ENCODE measurements around the gene GNA12. TPM values are rescaled to one million over a fixed set of nuclear protein-coding genes. Genes with fewer than 3 reads are reported as not detected.
"Not testable (repeated sequence)": the region's sequence is repeated elsewhere in the genome, so short reads cannot be mapped to it uniquely, and the experiment has no call there.

Gene GNA12
- total RNA-seq, 1 experiment from 2014 or later: 17.8 TPM

DNA sequence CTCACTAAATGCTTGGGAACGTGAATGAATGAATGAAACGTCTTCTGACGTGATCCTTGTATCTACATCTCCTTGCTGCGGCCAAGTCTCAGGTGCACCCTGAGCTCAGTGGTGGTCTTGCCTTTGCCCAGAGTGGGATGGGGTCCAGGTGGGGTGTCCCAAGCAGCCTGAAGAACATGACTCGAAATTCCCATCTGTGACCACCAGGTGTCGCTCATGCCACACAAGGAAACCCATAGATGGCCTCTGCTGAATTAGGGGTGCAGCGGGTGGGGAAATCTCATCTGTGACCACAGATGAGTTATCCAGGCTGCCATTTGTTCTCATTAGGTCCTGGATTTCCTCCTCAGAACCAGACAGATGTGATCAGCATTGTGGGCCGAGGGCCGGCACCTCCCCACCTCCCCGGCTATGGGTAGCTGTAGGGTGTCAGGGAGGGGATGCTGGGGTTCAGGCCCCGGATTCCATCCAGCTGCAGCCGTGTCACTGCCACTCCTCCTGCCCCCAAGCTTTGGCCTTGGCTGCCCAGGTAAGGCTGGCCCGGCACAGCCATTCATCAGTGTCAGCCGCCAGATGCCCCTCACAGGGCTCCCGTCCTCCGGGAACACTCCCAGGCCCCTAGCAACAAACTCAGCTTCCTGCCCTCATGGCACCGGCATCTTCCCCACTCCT lies 21.0 kb upstream of the GNA12 start:
- peak; percentile 73 for DNase-seq (ENCODE audit: low read depth)

DNA sequence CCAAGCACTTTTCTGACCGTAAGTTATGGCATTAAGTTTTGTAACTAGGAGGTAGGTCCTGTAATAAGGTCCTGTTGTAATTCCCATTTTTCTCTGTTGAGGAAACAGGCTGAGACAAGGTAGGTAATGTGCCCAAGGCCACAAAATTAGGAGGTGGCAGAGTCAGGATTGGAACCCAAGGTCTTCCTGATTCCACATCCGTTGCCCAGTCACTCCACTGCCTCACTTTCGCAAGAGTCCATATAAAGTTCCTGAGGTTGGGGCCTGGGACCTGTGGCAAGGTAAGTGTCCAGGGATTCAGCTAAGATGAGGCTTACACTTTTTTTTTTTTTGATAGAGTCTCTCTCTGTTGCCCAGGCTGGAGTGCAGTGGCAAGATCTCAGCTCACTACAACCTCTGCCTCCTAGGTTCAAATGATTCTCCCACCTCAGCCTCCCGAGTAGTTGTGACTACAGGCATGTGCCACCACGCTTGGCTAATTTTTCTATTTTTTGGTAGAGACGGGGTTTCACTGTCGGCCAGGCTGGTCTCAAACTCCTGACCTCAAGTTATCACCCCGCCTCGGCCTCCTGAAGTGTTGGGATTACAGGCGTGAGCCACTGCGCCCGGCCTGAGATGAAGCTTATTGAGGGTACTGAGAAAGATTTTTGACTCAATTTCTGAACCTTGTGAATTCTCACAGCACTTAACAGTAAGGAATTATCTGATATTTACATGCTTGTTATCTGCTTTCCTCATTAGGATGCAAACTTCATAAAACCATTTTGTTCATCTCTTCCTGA lies 20.3 kb upstream of the GNA12 start:
- DNase-seq (ENCODE audit: low read depth): no peak

- peak; percentile 100 for DNase-seq (ENCODE audit: low read depth)
Observed at GRCh38 chr7:2863461-2864066, 19.5 kb upstream of the GNA12 start.

DNA sequence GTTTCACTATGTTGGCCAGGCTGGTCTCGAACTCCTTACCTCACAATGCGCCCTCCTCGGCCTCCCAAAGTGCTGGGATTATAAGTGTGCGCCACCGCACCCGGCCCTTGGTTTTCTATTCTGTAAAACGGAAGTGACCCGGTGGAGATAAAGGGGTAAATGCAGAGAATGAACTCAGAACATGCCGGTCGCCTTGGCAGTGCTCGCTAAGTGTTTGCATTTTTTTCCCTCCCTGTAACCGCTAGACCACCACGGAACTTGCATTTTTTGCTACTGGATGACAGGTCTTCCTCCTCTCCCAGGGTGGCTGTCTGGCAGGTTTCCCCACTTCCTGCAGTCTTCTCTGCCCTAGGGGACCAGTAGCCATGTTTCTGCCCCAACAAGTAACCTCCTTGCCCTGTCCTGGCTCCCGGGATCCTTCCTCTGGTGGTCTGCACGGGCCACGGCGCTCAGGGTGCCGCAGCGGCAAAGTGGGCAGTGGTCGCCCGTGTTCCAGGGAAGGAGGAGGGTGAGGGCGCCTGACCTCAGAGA lies 18.8 kb upstream of the GNA12 start:
- peak; percentile 73 for DNase-seq (ENCODE audit: low read depth)

- no peak for DNase-seq (ENCODE audit: low read depth)
Observed at GRCh38 chr7:2861509-2861908, 17.4 kb upstream of the GNA12 start.

DNA sequence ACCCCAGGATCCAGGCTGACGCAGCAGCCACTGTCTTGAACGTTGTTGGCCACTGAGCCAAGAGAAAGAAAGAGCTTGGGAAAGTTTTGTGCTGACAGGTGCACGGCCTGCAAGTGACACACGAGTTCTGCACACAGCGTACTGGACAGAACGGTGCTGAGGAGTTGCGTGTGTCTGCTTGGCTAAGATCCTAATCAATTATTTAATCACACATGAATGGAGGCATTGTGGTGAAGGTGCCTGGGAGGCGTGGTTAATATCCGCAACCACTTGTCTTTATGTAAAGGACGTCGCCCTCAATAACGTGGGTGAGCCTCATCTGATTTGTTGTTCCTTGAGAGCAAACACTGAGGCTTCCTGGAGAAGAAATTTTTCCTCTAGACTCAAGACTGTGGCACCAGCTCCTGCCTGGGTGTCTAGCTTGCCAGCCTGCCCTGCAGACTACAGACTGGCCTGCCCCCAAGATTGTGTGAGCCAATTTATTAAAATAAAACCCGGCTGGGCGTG lies 16.6 kb upstream of the GNA12 start:
- no peak for DNase-seq (ENCODE audit: low read depth)

- DNase-seq (ENCODE audit: low read depth): no peak
Observed at GRCh38 chr7:2859952-2860351, 15.8 kb upstream of the GNA12 start.

DNA sequence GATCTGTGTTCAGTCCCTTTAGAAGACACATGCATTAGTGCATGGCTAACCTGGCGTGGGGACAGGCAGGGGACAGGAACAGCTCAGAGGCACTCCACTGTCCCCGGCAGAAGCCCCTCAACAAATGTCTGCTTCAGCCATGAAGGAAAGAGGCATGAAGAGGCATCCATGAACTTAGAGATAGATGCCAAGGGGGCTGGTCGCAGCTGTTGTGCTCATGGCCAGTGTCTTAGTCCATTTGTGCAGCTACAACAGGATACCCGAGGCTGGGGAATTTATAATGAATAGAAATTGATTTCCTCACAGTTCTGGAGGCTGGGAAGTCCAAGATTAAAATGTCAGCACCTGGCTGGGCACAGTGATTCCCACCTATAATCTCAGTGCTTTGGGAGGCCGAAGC lies 14.5 kb upstream of the GNA12 start:
- no peak for DNase-seq (ENCODE audit: low read depth)

DNA sequence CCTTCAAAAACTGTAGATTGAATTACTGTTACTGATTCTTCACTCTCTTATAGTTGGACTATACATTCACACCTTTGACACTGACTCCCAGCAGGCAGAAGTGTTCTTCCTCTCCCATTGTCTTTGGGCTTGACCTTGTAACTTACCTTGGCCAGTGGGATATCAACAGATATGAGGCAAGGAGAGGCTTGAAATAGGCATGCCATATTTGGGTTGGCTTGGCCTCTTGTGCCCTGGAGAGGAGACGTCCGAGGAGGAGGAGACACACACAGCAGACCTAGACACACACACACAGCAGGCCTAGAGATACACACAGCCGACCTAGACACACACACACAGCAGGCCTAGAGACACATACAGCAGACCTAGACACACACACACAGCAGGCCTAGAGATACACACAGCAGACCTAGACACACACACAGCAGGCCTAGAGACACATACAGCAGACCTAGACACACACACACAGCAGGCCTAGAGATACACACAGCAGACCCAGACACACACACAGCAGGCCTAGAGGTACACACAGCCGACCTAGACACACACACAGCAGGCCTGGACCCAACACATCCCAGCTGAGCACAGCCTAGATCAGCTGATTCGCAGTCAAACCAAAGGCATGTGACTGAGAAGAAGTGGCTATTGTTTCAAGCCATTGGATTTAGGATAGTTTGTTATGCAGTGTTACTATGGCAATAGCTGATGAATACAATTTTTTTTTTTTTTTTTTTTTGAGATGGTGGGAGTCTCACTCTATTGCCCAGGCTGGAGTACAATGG lies 12.5 kb upstream of the GNA12 start:
- DNase-seq (ENCODE audit: low read depth): peak; percentile 36

DNA sequence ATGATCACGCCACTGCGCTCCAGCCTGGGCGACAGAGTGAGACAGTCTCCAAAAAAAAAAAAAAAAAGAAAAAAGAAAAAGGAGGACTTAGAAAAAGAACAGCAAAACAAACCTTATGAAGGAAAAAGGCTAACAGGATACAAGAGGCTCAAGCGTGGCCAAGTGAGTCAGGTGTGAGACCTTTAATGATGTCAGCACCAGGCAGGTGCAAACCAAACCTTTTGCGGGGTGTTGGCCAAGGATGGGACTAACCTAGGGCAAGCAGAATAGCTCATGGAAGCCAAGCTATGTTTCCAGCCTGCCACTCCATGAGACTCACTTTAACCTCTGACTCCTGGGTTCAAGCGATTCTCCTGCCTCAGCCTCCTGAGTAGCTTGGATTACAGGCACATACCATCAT lies 11.3 kb upstream of the GNA12 start:
- DNase-seq (ENCODE audit: low read depth): no peak

GRCh38 chr7:2853552-2853951 lies 9.4 kb upstream of the GNA12 start:
- not testable (repeated sequence) for DNase-seq (ENCODE audit: low read depth)

- DNase-seq (ENCODE audit: low read depth): peak; percentile 49
Observed at GRCh38 chr7:2853147-2853546, 9.0 kb upstream of the GNA12 start.

DNA sequence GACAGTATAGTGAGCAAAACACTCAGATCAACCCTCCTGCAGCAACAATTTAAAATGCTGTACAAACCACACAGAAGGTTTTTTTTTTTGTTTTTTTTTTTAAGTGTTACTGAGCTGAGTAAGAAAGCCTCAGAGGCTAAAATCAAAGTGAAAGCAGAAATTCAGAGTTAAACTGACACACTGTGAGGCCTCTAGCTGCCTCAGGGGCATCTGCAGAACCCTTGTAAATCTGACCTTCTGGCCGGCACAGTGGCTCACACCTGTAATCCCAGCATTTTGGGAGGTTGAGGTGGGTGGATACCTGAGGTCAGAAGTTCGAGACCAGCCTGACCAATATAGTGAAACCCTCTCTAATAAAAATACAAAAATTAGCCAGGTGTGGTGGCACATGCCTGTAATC lies 7.4 kb upstream of the GNA12 start:
- DNase-seq (ENCODE audit: low read depth): peak; percentile 65

DNA sequence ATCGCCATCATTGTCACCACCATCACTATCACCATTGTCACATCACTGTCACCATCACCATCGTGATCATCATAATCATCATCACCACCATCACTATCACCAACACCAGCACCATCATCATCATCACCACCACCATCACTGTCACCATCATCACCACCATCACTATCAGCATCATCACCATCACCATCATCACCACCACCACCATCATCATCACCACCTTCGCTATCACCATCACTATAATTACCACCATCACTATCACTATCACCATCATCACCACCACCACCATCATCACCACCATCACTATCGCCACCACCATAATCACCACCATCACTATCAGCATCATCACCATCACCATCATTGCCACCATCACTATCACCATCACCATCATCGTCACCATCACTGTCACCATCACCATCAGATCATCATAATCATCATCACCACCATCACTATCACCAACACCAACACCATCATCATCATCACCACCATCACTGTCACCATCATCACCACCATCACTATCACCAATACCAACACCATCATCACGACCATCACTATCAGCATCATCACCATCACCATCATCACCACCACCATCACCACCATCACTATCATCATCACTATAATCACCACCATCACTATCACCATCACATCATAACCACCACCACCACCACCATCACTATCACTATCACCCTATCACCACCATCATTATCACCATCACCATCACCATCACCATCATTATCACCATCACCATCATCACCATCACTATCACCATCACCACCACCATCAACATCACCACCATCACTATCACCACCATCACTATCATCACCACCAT lies 6.0 kb upstream of the GNA12 start:
- no peak for DNase-seq (ENCODE audit: low read depth)

DNA sequence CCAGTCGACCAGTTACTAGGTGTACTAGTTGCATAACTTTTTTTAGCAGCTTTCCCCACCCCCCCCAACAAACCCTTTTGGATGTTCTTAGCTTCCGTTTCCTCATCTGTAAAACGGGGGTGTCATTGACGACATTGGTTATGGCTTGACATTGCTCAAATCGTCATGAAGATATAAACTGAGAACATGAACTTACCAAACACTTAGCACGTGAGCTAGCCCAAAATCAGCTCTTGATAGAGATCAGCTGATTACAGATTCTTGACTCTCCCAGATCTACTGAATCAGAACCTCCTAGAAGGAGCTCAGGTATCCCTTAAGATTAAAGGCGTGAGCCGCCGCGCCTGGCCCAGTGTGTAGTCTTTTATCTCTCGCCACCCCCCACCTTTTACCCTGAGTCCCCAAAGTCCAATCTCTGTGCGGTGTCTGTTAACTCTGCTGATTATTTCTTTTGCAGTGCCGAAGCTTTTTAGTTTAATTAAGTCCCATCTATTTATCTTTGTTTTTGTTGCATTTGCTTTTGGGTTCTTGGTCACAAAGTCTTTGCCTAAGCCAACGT lies 1.0 kb upstream of the GNA12 start:
- no peak for DNase-seq (ENCODE audit: low read depth)

- peak; percentile 49 for DNase-seq (ENCODE audit: low read depth)
Observed at GRCh38 chr7:2843711-2844152, 376 bp downstream of the GNA12 start.

DNA sequence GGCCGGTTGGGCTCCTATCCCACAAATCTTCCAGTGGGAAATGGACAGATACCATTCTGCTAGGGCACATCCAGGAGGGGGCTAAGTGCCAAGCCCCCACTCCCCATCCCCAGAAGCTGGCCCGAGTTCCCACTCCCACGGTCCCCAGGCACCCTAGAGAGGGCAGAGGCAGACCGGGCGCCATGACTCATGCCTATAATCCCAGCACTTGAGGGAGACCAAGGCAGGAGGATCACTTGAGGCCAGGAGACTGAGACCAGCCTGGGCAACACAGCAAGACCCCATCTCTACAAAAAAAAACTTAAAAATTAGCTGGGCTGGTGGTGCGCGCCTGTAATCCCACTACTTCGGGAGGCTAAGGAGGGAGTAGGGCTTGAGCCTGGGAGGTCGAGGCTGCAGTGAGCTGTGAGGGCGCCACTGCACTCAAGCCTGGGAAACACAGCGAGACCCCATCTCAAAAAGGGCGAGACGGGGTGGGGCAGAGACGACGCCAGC lies 870 bp downstream of the GNA12 start:
- DNase-seq (ENCODE audit: low read depth): peak; percentile 40

- no peak for DNase-seq (ENCODE audit: low read depth)
Observed at GRCh38 chr7:2841907-2842306, 2.2 kb downstream of the GNA12 start.

DNA sequence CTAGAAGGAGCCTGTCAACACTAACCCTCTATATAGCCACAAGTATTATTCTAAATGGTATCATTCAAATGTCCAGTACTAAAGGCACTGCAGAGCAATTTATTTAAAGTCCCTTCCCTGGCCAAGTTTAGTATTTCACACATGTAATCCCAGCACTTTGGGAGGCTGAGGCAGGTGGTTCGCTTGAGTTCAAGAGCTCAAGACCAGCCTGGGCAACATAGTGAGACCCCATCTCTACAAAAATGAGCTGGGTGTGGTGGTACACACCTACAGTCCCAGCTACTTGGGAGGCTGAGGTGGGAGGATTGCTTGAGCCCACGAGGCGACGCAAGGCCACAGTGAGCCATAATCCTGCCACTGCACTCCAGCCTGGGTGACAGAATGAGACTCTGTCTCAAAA lies 3.6 kb downstream of the GNA12 start:
- DNase-seq (ENCODE audit: low read depth): no peak

GRCh38 chr7:2838873-2839578 lies 5.1 kb downstream of the GNA12 start:
- DNase-seq (ENCODE audit: low read depth): no peak

All from RPMI7951 (cell line).